Fibroblast of upper back skin (primary cell): ENCODE measurements around the gene E2F6.
"Not testable (repeated sequence)": the region's sequence is repeated elsewhere in the genome, so short reads cannot be mapped to it uniquely, and the experiment has no call there.

Source experiments
- DNase-seq: peaks from one replicate; pipeline ENCODE4 v3.0.0-alpha.2; 2013

E2F6 gene

DNA sequence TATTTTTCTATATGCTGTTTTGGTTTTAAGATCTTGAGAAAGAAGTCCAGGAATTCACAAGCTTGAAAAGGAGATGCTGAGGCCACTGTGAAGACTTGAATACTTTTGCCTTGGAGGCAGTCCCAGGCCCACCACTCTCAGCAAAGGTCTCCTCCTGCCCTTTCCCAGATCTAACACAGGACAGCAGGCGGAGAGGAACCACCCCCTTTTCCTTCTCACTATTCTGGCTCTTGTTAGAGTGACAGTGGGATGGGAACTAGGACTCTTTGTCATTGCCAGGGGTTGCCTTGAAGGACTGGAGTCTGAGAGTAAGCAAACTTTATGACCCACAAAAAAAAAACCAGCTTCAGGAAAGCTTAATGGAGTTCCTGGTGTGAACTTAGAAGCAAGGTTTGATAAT is 54.7 kb downstream of the E2F6 start:
- DNase-seq, result no peak

DNA sequence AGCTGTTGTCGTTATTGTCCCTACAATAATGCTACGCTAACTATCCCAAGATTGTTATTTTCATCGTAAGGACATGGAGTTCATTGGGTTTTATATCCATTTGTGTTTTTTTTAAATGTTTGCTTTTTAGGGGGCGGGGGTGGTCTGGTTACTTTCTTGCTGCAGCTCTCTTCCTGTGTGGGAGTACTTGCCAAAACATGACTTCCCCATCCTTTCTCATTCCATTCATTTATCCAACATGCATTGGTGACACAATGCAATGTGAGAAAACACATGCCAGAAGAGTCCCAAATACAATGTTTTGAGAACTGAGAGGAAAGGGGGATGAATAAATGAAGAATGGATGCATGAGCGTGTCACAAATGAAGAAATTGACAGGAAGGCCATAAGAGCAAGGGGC is 55.9 kb downstream of the E2F6 start:
- no peak for DNase-seq

DNA sequence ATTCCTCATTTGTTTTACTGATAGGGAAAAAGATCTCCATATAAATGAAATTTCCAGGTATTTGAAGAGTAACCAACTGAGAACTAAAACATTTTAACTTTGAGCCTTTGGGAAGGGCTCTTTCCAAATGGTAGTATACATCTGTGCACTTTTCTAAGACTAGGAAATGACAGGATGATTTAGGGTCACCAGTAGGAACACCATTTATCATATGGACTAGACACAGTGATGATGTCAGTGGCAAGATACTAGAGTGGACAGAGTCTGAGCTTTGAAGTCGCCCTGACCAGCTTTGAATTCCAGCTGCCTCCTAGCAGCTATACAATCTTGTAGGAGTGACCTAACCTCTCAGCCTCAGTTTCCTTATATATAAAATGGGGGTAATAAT is 56.4 kb downstream of the E2F6 start:
- no peak for DNase-seq

DNA sequence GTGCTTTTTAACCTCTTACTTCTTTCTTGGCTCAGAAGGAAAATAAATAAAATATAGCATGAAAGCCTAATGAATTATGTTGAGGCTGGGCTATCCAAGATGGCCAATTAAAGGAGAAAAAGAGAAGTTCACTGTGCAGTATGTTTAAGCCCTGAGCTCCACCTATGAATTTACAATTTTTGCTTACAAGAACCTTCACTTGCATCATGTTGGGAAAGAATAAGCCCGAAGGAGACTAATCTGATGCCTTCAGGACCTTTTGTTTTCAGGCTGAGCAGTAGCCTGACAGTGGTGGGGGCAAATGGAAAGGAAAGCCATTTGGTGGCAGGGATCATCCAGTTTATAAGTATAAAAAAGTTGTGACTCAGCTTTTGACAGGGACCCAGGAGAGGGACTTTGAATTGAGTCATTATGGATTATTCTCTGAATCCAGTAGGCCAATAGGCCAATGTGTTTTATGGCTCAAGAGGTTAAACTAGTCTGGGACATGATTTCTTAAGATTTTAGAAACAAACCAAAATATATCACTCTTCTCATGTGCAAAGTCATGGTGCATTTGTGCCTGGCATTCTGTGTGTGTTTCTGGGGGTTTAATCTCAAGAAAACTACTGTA is 56.9 kb downstream of the E2F6 start:
- no peak for DNase-seq

DNA sequence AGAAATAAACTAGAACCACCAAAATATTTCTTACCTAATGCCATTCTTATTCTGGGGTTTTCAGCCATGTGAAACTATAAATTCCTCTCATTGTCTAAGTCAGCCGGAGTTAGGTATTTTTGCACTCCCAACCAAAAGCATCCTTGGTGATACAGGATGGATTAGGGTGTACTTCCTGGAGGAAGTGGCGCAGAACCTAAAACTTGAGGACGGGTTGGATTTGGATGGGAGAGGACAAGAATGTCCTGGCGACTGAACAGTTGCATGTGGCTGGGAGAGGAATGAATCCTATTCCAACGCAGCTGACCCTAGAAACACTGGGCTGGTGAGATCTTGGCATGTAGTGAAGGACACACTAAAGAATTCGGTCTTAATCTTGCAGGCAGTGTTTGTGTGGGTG is 58.5 kb downstream of the E2F6 start:
- DNase-seq, result no peak

DNA sequence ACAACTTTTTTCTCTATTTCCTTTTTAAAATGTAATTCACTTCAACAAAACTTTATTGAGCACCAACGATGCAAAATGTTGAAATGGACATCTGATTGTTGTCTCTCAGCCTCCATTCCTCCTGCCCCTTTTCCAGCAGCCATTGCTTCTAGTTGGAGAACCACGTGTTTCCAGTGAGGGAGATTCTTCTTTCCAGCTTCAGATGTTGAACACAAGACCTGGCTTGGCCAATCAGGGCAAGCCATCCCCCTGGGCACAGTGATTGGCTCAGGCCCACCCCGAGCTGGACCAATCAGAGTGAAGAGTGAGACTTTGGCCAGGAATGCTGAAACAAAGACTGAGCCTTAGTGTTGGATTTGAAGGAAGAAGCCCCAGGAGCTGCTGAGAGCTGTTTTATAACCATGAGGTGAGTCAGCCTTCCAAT is 59.0 kb downstream of the E2F6 start:
- peak; percentile 92 for DNase-seq

DNA sequence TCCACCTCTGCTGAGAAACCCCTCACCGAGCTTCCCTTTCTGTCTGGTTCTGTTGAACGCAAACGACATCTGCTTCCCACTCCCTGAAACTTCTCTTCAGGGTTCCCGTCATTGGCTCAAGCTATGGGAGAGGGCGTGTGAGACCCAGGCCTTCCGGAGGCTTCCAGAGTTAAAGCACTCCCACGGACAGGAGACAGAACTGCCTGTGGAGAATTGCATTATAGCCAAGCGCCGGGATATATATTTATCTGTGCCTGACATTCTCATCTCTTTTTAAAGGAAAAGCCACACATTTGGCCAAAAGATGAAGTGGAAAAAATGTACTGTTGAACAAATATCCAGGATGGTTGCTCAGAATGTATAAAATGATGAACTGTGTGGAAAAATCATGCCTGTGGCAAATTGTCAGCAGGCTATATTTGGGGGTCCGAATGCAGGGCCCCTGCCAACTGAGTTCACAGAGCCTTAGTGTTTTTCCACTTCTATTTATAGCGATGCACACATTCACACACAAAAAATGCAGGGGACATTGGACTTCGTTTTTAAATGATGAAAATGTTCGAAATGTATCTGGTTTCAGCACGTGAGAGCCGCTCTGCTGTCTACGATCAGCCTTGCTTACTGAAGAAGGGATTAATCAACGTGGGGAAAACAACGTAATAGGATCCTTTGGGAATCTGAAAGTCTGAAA is 59.5 kb downstream of the E2F6 start:
- peak; percentile 78 for DNase-seq

DNA sequence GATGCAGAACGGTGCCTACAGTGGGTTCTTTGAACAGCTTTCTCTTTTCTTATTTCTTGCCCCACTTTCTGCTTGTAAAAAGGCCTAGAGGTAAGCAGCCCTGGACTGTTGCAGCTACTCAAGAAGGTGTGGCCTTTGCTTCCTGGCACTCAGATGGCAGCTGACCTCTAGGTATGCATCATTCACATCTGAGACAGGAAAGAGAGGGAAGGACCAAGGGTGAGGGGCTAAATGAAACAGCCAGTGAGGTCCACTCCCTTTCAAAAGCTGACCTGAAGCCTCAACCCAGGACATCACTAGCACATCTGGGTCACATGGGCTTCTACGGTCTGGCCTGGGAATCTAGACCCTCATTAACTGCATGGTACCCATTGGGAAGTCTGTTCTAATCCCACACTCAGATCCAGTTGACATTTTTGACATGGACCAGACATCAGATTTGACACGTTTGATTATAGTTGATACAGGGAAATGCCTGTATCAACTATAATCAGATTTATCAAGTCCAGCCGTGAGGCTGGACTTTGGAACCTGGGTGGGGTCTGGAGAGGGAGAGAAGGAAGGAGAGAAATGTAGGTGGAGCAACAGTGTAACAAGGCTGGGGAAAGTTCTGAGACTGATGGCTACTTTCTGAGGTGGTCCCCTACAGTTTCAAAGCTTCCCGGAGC is 60.2 kb downstream of the E2F6 start:
- DNase-seq, result no peak

DNA sequence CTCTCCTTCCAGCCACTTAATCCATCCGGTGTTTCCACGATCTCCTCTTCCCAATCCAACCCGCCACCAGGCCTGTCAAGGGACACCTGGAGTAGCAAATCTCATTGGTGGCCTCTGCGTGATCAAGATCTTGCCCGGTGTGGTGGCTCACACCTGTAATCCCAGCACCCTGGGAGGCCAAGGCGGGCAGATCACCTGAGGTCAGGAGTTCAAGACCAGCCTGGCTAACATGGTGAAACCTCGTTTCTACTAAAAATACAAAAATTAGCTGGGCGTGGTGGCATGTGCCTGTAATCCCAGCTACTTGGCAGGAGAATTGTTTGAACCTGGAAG is 60.9 kb downstream of the E2F6 start:
- DNase-seq, result not testable (repeated sequence)

DNA sequence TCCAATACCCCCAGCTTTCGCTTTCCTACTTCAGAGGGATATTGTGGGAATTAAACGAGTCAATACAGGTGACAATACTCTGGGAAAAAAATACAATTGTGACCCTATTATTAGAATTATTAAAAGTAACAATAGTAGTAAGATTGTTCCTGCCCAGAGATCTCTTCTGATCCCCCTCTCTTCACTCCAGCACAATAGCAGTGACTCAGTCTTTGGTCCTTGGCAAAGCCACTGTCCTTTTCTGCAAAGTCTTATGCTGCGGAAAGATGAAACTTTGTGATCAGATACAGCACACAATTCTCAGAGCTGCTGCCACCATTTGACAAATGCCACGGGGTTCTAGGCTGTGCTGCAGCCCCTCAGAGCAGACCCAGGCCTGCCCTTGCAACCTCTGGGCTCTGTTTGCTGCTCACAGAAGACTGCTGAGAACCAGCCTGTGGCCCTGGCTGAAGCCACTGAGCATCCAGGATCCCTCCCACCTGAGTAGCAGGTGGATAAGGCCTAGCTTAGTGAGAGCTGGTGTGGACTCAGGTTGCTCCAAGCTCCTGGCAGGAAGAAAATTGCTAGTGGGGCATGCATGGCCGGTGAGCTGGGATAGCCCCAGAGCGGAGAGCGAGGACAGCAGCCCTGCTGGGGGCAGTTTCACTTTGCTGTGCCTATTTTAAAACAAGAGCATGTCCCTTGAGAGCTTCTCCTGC is 61.4 kb downstream of the E2F6 start:
- DNase-seq, result no peak

DNA sequence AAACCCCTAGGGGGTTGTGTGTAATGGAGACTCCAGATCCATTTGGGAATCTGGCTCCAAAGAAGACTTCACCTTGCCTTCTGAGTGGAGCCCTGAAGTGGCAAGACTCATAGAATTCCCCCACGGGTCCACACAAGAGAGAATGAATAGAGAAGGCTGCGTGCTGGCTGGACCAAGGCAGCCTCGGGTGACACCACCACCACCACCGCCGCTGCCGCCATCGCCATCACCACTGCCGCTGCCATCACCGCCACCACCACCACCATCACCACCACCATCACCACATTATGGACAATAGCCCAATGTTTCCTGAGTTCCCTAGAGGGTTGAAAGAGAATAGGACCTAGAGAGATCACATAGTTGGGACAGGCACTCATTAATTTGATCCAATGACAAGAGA is 63.5 kb downstream of the E2F6 start:
- no peak for DNase-seq

DNA sequence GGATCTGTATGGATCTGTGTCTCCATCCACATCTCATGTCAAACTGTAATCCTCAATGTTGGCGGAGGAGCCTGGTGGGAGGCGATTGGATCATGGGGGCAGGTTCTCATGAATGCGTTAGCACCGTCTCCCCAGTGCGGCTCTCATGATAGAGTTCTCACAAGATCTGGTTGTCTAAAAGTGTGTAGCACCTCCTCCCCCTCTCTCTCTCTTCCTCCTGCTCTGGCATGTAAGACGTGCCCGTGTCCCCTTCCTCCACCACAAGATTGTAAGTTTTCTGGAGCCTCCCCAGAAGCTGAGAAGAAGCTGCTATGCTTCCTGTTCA is 66.6 kb downstream of the E2F6 start:
- no peak for DNase-seq

DNA sequence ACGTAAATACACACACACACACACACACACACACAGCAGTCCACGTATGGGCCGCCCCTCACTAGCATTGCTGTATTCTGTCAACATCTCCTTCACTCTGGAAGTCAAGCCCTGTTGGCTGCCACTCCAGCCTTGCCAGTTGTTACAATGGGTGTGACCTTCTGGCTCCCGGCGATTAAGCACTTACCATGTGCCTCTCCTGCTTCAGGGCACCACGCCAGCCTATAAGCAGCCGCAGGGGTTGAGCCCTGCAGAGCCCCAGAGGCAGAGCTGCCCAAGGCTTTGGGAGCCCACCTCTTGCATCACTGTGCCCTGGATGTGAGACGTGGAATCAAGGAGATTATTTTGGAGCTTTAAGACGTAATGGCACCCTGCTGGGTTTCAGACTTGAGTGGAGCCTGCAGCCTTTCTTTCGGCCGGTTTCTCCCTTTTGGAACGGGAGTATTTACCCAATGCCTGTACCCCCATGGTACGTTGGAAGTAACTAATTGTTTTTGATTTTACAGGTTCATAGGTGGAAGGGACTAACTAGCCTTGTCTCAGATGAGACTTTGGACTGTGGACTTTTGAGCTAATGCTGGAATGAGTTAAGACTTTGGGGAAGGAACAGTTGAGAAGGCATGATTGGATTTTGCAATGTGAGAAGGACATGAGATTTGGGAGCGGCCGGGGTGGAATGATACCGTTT is 67.1 kb downstream of the E2F6 start:
- no peak for DNase-seq

DNA sequence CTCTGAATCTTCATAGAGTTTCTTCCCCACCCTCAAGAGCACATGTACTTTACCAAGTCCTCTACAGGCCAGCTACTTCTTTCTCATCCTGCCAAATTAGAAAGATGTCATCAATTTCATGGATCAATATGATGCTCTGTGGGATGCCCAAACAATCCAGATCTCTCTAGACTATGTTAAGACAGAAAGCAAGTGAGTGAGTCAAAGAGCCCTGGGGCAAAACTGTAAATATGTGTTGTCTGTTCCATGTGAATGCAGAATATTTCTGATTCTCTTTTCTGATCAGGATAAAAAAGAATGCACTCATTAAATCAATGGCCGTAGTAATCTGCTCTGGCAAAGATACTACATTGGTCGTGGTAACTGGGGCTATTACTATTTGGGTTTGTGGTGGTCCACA is 68.4 kb downstream of the E2F6 start:
- no peak for DNase-seq

DNA sequence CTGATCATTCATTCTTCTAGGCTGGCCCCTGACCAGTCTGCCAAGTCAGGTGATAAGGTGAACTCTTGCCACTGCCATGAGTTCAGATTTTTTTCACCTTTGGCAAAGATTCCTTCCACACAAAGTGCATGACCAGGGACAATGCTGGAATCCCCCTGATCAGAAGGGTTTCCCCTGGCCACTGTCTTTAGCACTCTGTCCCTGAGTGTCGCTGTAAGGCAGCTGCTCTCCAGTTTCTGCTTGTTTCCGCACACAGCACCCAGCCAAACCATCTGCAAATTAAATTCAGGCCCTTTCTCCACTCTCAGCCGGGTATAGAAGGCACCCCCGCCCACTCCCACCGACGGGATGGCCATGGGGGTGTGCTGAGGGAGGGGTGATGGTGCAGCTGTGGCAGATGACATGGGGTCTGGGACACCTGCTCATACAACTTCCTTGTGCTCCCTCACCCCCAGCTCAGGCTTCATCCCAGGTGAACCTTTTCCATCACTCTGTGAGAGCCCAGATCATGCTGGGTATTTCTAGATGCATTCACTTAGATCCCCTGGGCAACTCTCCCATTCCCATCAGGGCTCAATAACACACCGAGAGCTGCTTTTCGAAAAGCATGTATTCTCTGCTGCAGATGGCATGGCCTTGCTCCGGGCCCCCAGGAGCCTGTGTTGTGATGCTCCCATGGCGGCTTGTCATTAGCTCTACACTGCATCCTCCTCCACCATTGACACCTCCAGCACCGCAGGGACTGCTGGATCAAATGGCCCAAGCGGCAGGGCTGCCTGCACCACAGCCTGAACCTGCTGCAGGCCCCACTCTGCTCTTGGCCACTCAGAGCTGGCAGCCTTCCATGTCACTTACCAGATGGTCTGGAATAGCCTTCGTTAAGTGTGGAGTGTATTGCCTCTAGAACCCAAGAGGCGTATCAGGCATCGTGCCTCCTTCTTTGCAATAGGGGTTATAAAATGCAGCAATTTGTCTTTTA is 69.2 kb downstream of the E2F6 start:
- DNase-seq, result no peak

DNA sequence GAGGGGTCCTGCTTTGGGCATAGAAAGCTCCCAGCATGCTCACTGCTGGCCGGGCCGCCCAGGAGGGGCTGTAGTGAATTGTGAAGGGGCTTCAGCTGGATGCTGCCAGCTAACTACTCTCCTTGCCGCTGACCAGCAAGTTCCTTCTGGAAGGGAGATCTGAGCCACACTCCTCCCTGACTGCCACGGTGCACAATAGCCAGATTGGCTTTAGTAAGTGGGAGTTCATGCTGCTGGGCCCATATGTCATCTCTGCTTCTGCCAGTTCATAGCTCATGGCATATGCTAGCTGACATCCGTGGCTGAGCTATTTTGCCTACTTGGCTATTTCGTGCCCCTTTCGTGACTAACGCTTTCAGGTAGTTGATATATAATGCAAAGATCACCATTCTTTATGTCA is 69.9 kb downstream of the E2F6 start:
- no peak for DNase-seq

DNA sequence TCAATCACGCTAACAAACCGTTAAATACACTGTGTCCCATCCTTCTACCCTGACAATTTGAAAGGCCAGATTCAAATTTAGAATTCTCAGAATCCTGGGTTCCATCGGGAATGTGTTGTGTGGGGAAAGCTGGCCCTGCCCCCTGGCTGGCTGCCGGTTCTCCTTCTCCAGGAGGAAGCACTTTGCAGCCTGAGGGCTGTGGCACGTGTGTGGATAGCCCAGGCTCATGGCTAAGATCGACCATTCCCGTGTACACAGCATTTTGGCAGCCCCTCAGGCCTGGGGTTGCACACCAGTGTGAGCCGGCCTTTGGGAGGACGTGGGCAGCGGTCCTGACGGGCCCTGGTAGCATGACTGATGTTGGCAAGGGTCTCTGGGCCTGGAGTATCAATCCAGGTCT is 70.6 kb downstream of the E2F6 start:
- DNase-seq, result no peak
